GM19193 (cell line): Measurements from ENCODE around the gene B3GNT3.

ENCODE experiments used
- POLR2A ChIP-seq: IDR thresholded peaks from 4 replicates; pipeline ENCODE4 v1.6.1; 2011; ENCODE audit not compliant: insufficient read depth, insufficient read length; ENCODE audit errors: extremely low read depth

The B3GNT3 gene

GRCh38 chr19:17805427-17805826 is 10.5 kb downstream of the B3GNT3 start:
- no peak for TF ChIP-seq POLR2A

DNA sequence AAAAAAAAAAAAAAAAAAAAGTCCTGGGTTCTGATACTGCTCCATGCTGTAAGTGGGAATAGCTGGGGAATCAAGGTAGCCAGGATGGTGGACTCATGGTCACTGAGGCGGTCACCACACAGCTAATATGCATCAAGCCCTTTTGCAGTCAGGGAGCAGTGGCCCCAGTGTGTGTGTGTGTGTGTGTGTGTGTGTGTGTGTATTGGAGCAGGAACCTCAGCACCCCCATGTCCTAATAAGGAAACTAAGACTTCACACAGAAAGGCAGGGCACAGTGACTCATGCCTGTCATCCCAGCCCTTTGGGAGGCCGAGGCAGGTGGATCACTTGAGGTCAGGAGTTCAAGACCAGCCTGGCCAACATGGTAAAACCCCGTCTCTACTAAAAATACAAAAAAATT is 12.0 kb downstream of the B3GNT3 start:
- TF ChIP-seq POLR2A = no peak

DNA sequence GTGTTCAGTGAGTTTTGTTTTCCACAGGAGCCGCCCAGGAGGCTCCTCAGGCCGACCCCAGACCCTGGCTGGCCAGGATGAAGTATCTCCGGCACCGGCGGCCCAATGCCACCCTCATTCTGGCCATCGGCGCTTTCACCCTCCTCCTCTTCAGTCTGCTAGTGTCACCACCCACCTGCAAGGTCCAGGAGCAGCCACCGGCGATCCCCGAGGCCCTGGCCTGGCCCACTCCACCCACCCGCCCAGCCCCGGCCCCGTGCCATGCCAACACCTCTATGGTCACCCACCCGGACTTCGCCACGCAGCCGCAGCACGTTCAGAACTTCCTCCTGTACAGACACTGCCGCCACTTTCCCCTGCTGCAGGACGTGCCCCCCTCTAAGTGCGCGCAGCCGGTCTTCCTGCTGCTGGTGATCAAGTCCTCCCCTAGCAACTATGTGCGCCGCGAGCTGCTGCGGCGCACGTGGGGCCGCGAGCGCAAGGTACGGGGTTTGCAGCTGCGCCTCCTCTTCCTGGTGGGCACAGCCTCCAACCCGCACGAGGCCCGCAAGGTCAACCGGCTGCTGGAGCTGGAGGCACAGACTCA is 12.9 kb downstream of the B3GNT3 start:
- TF ChIP-seq POLR2A = no peak

DNA sequence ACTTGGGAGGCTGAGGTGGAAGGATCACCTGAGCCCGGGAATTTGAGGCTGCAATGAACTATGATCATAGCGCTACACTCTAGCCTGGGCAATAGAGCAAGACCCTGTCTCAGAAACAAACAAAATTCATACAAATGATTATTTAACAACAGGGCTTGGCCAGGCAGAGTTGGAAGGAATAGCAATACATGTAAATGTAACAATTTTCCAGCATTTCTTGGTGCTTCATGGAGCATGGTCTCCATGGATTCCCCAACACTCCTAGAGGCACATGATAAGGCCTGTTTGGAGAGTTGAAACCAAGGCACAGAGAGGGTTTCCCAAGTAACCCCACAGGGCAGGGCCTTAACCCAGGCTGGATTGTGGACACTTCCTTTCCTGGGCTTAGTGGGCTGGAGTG is 16.2 kb downstream of the B3GNT3 start:
- TF ChIP-seq POLR2A = no peak

DNA sequence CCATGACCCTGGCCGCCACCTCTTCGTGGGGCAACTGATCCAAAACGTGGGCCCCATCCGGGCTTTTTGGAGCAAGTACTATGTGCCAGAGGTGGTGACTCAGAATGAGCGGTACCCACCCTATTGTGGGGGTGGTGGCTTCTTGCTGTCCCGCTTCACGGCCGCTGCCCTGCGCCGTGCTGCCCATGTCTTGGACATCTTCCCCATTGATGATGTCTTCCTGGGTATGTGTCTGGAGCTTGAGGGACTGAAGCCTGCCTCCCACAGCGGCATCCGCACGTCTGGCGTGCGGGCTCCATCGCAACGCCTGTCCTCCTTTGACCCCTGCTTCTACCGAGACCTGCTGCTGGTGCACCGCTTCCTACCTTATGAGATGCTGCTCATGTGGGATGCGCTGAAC is 16.7 kb downstream of the B3GNT3 start:
- TF ChIP-seq POLR2A = no peak

GRCh38 chr19:17812099-17812498 is 17.2 kb downstream of the B3GNT3 start:
- TF ChIP-seq POLR2A = no peak

GRCh38 chr19:17817668-17818363 is 22.9 kb downstream of the B3GNT3 start:
- TF ChIP-seq POLR2A = no peak

- no peak for TF ChIP-seq POLR2A
Measured at GRCh38 chr19:17821190-17821589, 26.3 kb downstream of the B3GNT3 start, which contains the start of gene INSL3. INSL3 (minus strand) TSS chr19:17821519; CDS start chr19:17821506, 13 bp downstream.

GRCh38 chr19:17824339-17824738 is 29.4 kb downstream of the B3GNT3 start:
- no peak for TF ChIP-seq POLR2A

DNA sequence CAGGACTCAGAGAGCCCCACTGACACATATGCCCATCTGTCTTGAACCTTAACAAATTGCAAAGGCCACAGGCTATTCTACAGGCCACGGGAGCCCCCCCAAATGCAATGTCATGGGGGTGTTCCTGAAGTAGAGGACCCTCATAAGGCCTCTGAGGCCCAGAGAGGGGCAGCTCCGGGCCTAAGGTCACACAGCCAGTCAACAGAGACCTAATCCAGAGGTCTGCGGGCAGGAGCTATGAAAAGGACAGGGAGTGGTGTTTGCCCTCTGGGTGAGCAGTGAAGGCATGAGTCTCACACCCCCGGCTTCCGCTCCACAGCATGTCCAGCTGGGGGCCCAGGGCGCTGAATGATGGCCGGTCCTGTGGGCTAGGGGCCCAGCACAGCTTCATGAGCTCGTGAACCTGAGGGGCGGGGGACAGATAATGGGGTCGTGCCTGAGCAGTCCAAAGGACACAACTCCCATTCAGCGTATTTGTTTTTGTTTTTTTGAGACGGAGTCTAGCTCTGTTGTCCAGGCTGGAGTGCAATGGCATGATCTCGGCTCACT is 31.6 kb downstream of the B3GNT3 start:
- TF ChIP-seq POLR2A = no peak

GRCh38 chr19:17829855-17830566 is 35.1 kb downstream of the B3GNT3 start:
- TF ChIP-seq POLR2A = no peak

DNA sequence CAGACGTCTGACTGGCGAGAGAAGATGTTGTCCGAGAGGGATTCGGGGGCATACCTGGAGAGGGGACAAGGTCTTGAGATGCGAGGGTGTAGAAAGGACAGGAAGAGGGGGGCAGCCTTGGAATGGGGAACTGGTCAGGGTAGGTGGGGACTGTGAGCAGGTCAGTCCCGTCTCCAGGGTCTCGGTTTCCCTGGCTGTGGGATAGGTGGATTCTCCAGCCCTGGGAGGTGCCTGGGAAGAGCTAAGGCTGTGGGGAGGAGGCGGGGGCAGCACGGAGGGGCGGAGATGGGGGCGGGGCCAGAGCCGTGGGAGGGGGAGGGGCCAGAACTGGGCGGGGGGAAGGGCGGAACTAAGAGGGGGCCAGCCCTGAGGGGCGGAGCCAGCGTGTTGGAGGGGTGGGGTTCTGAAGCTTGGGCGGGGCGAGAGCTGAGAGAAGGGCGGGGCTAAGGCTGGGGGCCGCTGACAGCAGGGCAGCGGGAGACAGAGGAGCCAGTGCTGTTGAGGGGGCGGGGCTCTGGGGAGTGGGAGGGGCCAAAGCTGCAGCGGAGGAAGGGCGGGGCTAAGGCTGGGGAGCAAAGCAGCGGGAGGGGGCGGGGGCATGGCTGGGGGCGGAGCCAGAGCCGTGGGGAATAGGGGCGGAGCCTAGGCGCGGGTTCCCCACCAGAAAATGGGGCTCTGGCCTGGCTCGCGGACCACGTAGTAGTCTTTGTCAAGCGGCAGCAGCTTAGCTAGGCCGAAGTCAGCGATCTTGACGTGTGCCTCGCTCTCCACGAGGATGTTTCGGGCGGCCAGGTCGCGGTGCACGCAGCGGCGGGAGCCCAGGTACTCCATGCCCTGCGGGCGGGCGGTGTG is 35.9 kb downstream of the B3GNT3 start:
- TF ChIP-seq POLR2A = no peak

GRCh38 chr19:17831419-17831888 is 36.5 kb downstream of the B3GNT3 start:
- TF ChIP-seq POLR2A = no peak

DNA sequence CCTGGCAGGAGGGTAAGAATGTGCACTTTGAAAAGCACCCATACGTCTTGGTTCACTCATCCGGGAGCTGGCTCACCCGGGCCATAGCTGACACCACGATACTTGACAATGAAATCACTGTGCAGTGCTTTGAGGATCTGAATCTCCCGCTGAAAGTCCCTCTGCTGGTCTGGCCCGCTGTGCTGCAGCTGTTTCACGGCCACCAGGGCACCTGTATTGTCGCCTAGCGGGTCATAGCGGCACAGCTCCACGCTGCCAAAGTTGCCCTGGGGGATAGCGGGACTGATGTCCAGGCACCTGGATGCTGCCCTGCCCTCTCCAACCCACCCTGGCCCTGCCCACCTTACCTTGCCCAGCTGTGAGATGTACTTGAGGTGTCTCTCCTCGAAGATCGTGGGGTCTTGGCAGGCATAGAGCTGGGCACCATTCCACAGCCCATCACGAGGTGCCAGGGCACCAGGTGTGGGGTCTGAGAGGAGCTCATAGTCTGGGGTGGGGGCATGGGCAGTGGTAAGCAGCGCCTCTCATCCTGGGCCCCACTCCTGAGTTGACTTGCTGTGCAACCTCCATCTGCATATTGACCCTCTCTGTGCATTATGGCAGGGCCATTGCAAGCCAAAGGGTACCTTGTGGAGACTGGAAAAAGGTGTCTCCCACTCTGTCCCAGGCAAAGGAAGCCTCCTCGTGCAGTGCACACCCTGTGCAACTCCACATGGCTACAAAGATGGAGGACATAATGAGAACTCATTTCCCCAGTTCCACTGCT is 37.7 kb downstream of the B3GNT3 start:
- TF ChIP-seq POLR2A = no peak
